Limb (tissue), 2 donors: ENCODE measurements around the gene MED17.
"Not testable (repeated sequence)": the region's sequence is repeated elsewhere in the genome, so short reads cannot be mapped to it uniquely, and the experiment has no call there.

Source experiments
- DNase-seq, 2 donors: peaks; one replicate each; pipeline ENCODE4 v3.0.0-alpha.2; 2016; ENCODE audit errors: extremely low spot score in 2 of 2

Gene MED17, protein sequence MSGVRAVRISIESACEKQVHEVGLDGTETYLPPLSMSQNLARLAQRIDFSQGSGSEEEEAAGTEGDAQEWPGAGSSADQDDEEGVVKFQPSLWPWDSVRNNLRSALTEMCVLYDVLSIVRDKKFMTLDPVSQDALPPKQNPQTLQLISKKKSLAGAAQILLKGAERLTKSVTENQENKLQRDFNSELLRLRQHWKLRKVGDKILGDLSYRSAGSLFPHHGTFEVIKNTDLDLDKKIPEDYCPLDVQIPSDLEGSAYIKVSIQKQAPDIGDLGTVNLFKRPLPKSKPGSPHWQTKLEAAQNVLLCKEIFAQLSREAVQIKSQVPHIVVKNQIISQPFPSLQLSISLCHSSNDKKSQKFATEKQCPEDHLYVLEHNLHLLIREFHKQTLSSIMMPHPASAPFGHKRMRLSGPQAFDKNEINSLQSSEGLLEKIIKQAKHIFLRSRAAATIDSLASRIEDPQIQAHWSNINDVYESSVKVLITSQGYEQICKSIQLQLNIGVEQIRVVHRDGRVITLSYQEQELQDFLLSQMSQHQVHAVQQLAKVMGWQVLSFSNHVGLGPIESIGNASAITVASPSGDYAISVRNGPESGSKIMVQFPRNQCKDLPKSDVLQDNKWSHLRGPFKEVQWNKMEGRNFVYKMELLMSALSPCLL

DNA sequence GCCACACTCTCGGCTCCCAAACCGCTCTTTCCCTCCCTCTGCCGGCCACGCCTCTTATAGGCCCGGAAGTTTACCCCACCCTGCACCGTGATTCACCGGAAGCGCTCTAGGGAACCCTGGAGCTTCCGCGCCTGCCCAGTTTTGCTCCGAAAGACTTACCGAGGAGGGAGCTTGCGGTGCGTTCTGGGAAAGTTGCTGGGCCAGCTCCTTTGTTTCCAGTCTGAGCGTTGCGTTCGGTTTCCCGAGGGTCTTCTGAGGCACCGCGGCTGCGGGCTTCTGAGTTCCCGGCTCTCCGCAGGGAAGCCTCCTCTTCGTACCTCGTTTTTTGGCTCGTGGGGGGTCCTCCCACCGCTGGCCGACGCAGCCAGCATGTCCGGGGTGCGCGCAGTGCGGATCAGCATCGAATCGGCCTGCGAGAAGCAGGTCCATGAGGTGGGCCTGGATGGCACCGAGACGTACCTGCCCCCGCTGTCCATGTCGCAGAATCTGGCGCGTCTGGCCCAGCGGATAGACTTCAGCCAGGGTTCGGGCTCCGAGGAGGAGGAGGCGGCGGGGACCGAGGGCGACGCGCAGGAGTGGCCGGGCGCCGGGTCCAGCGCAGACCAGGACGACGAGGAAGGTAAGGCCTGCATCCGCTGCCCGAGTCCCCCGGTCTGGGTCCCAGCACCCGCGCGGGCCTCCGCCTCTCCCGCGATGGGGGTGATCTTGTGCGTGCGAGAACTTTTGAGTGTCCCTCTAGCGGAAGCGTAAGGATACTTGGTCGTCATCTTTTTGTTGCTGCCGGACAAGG is at the start of gene MED17:
Gene MED17 (plus strand): TSS at position 138 of the 790 bp plus-strand sequence. CDS start 232 bp downstream, at position 370.
- DNase-seq: peak; percentile 93 to 97

DNA sequence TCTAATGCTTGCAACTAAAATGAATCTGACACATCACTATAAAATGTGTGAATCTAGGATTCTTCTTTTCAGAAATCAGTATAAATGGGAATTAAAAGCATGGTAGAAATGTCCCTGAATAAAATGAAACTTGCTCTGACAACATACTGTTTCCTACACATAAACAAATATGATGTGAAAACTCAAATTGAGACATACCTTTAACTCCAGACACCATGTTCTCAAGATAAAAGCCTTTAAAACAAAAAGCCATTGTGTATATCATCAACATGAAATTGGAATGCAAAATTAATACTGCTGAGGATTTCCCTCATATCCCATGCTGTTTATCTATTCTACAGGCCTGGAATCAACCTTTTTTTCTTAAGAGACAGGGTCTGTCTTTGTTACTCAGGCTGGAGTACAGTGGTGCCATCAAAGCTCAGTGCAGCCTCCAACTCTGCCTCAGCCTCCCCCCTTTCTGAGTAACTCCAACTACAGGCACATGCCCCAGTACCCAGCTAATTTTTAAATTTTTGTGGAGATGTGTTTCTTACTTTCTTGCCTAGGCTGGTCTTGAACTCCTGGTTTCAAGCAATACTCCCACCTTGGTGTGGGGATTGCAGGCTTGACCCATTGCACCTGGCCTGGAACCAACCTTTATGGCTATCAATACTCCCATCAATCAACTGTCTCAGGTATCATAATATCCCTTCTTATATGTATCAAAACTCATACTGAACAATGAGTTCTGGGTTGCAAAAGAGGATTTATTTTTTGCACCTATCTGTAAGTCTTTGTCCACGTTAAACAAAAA is 49.5 kb upstream of the MED17 start:
- no peak for DNase-seq

DNA sequence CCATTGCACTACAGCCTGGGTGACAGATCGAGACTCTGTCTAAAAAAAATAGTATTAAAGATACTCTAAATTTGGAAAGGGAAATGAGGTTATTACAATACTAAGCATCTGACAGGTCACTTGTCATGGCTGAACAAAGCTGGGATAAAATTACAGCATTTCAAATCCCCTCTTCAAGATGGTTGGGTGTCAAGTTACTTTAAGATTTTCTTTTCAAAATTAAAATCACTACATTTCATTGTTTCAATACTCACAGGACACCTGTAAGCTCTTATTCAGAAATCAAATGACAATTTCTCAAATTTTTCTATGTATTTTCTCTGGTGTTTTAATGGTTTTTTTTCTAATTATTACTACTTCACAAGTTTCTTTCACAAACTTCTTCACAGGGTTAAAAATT is 48.5 kb upstream of the MED17 start:
- no peak for DNase-seq

DNA sequence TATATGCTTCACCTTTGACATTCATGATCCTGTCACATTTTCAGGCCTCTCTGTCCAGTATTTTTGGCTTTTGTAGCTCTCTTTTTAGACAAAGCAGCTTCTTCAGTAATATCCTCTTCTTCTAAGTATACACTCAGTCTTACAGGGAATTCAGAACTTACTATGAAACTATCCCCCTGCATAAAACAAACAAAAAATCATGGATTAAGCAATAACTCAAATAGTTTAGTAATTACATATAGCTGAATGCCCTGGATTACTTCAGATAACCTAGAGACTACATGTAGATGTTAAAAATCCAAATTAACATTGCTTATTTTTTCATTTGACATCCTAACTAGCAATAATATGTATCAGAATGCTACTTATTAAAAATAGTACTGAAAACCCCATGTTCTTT is 48.0 kb upstream of the MED17 start:
- DNase-seq: no peak

DNA sequence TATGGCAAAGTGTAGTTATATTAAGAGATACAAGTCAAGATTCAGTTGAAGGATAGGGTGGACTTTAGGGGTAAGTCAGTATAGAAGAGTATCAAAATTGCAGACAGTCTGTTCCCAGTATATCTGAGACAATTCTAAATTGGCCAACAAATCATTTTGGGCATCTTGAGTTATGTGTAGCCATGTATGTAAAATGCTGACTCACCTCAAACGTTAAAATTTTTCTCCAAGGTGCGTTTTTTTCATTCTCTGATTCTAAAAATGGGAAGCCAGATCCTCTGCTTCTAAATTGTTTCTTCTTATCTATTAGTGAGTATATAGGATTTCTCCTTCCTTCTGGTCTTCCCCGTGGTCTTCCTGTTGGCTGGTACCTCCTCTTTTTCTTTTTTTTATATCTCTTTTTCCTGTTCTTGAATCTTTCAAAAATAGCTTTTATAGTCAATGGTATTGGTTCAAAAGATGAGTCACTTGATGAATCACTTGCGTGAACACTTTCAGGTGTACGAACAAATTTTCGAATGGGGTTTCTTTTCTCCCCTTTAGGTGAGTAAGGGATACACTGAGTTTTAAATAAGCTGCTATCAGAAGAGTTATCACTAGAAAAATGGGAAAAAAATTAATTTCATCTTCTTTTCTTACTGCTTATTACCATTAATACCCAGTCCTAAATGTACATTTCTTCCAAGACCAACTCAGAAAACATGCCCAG is 46.0 kb upstream of the MED17 start:
- DNase-seq: no peak

DNA sequence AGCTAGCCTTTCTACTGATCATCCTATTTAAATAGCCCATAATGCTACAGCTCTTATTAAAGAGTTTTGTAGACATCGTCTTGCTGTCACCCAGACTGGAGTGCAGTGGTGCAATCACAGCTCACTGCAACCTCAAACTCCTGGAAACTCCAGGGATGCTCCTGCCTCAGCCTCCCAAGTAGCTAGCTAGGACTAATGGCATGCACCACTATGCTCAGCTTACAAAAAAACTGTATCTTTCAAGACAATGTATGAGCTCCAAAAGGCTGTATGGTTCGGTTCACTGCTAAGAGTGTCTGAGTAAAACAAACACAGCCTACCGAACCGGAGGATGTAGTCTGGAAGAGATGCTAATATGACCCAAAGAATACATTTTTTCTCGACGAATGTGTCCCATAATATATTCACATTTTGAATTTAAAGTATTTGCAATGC is 45.4 kb upstream of the MED17 start:
- DNase-seq: no peak

DNA sequence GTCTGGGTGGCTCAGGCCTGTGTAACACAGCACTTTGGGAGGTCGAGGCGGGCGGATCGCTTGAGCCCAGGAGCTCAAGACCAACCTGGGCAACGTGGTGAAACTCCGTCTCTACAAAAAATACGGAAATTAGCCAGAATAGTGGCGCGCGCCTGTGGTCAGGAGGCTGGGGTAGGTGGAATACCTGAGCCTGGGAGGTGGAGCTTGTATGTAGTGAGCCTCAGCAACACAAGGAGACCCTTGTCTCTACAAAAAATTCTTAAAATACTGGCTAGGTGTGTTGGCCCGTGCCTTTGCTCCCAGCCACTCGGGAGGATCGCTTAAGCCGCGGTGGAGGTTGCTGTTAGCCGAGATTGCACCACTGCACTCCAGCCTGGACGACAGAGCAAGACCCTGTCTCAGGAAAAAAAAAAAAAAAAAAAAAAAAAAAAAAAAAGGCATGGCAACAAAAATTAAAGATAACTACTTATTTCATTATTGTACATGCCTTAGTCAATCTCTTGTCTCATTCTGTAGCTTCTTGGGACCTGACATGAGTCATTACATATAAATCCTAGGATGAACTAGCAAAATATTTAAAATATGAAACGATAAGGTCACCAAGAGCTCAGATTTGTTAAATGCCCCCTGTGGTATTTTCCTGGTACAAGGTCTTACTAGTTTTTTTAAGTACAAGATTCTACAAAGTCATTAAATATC is 43.9 kb upstream of the MED17 start:
- no peak for DNase-seq

DNA sequence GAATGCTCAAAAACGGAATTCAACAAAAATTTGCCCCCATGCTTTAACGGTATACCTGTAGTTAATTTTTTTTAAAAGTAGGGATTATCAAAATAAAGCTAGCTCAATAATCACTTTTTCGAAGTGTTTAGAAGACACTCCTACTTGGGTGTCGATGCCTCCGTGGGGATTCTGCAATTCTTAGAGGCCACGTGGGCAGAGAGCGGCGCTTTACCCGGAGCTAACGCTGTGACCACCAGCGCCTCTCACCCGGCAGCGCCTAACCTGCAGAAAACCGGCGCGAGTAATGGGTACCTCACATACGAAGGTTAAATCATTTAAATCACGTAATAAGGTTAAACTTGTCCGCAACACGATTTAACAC is 43.4 kb upstream of the MED17 start:
- peak in 1 of 2 donors; percentile 12 for DNase-seq

DNA sequence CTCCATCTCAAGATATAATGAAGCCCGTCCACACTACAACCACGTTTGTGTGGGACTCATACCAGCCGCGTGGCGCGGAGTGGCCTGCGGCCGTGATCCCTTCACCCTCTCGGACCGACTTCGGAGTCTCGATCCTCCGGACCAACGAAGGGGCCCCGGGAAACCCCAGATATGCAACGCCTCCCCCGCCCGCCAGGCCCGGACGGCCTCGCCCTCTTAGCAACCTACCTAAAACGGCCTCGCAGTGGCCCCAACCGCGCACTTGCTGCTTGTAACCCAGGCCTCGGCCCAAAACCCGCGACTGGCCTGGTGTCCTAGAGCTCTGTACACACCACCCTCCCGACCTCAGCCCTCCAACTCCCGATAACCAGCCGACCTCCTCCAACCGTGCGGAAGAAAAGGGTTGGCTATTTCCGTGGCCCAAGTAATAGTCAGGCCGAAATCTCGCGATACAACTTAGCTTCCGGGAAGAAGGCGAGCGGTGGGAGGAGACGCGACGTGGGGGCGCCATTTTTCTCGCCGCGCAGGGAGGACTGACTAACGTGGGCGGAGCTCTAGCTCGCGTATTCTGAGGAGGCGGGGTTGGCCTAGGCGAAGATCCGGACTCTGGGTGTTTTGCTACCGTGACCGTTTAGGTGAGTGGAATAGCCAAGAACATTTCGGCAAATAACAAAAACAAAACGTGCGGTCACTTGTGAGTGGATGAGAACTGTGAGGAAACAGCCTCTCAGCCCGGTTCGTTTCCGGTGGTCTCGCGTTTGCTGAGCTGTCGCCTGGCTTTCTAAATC is 42.8 kb upstream of the MED17 start, which contains the start of the genes C11orf54 and TAF1D:
Gene C11orf54 (plus strand): TSS at position 579 of the 788 bp plus-strand sequence. CDS start 5,722 bp downstream, outside the sequence.
Gene TAF1D (minus strand): TSS at position 402 of the 788 bp plus-strand sequence. CDS start 2,191 bp downstream, outside the sequence.
- DNase-seq: peak; percentile 97 to 98

DNA sequence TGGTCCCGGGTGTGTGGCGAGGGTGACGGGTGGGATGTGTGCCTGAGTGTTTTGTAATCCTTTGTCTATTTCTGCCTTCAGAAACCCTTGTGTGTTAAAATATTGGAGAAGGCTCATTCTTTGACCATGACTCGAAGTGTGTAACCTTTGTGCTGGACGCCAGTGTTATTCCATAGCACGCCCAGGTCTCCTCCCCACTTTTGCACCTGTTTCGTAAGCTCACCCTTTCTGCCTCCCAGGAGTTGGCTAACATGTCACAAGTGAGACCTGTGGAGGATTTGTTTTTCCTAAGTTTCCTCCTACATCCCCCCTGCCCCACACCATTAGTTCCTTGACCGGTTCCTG is 42.2 kb upstream of the MED17 start:
- DNase-seq: peak in 1 of 2 donors; percentile 32

DNA sequence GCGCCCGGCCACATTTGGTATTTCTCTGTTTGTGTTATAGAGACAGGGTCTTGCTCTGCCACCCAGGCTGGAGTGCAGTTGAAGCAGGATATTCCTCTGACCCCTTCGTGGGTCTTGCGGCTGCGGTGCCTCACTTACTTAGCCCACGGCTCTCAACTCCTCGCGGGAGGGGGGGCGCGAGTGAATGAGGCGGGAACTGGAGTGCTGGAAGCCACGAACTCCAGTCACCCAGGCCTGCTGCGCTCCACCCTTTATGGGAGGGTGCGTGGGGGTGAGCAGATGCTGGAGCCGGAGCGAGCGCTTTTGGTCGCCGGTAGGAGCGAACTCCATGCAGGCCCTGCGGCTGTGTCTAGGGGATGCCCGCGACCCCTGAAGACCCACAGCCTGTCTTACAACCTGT is 40.8 kb upstream of the MED17 start:
- DNase-seq: no peak

DNA sequence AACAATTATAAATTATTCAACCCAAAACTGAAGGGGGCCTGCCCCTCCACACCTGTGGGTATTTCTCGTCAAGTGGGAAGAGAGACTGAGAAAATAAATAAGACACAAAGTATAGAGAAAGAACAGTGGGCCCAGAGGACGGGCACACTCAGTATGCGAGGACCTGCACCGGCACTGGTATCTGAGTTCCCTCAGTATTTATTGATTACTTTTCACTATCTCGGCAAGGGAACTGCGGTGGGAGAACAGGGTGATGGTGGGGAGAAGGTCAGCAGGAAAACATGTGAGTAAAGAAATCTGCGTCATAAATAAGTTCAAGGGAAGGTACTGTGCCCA is 39.4 kb upstream of the MED17 start:
- no peak for DNase-seq

DNA sequence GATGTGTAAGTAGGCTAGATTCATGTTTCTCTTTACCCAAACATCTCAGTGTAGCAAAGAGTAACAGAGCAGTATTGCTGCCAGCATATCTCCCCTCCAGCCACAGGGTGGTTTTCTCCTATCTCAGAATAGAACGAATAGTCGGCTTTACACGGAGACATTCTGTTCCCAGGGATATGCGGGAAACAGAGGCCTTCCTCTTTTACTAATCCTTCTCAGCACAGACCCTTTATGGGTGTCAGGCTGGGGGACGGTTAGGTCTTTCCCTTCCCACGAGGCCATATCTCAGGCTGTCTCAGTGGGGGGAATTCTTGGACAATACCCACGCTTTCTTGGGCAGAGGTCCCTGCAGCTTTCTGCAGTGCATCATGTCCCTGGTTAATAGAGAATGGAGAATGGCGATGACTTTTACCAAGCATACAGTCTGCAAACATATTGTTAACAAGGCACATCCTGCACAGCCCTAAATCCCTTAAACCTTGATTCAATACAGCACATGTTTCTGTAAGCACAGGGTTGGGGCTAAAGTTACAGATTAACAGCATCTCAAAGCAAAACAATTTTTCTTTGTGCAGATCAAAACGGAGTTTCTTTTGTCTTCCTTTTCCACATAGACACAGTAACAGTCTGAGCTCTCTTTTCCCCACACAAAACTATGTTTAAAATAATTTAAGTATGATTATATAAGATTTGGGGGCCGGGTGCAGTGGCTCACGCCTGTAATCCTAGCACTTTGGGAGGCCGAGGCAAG is 38.9 kb upstream of the MED17 start:
- not testable (repeated sequence) for DNase-seq

DNA sequence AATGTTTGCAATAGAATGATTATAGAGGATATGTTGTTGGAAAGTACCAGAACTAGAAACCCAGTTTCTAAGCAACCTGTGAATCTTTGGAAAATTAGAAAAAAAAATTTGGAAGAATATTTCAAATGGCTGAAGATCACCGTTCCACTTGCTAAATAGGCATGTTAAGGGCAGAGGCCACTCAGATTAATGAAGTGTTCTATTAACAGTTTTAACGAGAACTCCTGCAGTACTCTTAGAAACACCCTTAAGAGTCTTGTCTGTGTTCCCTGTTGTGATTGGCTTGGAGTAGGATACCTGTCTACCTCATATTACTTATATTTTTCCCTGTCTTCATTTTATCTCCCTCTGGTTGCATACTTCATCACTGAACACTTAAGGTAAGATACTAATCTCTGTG is 38.0 kb upstream of the MED17 start:
- no peak for DNase-seq

DNA sequence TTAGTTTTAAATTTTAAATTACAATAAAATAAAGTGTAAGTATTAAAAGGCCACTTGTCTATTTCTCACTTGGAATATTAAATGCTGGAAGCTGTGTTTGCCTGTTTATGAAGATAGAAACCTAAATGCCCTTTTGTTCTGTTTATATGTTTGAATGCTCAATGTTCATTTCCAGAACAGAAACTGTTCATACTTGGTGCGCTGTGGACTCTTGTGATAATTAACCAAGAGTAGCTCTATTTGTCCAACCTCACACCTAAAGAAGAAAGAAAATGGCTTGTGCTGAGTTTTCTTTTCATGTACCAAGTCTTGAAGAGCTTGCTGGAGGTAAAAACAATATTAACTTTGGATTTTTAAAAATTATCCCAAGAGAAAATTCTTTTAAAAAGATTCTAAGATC is 37.0 kb upstream of the MED17 start:
- no peak for DNase-seq

DNA sequence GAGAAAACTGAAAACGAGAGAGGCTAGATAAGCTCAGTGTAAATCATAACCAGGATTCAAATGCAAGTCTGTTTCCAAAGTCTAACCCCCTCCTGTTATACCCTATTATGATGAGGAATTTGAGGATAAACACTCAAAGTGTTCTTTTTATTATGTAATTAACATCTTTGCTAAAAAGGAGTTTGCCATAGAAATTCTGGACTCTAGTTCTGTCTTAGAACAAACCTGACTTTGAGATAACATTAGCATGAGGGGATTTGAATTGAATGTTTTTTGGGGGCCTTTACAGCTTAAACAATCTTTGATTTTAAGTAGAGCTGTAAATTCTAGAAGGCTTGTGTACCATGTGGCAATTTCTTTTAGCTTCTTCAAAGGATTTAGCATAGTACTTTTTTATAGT is 33.1 kb upstream of the MED17 start:
- no peak for DNase-seq

DNA sequence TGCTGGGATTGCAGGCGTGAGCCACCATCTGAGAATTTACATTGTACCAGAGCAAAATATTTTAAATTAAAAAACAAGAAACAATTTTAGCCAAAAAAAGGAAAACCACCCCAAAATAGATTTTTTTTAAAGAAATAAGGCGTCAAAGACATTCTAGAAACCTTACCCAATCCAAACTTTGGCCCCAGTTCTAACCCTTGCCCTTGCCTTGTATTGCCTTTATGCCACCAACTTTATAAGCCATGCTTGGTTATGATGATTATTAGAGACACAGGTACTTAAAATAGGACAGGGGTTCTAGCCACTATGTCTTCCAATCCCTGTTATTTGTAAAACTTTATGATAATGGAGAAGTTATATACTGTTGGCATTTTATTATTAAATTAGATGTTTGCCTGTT is 30.8 kb upstream of the MED17 start:
- no peak for DNase-seq

DNA sequence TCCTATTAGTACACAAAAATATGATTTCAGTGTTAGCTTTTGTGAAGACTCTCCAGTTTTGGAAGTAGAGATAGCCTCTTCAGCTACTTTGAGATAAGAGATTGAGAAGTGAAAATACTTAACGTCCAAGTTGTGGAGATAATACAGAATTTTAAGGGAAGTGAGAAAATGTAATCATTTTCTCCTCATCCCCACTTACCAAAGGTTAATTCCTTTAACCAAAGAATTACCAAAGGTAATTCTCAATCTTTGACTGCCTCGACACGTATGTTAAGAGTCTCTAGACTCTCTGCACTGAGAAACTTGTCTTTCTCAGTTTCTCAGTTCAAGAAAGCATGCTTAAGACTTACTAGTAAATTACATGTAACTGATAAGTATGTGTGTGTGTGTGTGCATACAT is 27.3 kb upstream of the MED17 start:
- DNase-seq: no peak

DNA sequence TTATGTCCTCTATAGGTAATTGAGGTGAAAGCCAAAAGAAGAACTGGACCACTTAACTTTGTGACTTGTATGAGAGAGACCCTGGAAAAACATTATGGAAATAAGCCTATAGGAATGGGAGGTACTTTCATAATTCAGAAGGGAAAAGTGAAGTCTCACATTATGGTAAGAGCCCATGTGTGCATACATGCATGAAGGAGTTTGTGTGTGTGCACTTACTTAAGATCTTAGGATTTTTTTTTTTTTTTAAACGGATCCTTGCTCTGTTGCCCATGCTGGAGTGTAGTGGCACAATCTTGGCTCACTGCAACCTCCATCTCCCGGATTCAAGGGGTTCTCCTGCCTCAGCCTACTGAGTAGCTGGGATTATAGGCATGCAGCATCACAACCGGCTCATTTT is 26.8 kb upstream of the MED17 start:
- DNase-seq: no peak
